OCI-LY1 (cell line): ENCODE data around the gene IZUMO4.

Source experiments
- H2AFZ ChIP-seq: fragments of 200-600 bp; sonication (generic), shearing (Covaris generic); 2 replicates; pipeline ENCODE4 v1.6.0; 2014; ENCODE audit warnings: antibody characterized with exemption, mild to moderate bottlenecking, low read length
- H3F3A ChIP-seq: fragments of 200-600 bp; sonication (generic), shearing (Covaris generic); 2 replicates; pipeline ENCODE4 v1.6.0; 2014; ENCODE audit warnings: mild to moderate bottlenecking, antibody characterized with exemption, low read length, moderate library complexity; ENCODE audit not compliant: insufficient read depth
- H3K27ac ChIP-seq: fragments of 200-600 bp; sonication (generic); 2 replicates; pipeline ENCODE4 v1.5.1; 2014; ENCODE audit warnings: low read length, mixed run types, mild to moderate bottlenecking, low read depth; ENCODE audit not compliant: poor library complexity, severe bottlenecking
- H3K27me3 ChIP-seq: fragments of 200-600 bp; sonication (generic); 2 replicates; pipeline ENCODE4 v1.6.0; 2014; ENCODE audit warnings: antibody characterized with exemption, mild to moderate bottlenecking, low read length, moderate library complexity; ENCODE audit not compliant: insufficient read depth
- H3K36me3 ChIP-seq: fragments of 200-600 bp; sonication (generic); 2 replicates; pipeline ENCODE4 v1.6.1; 2014; ENCODE audit warnings: mild to moderate bottlenecking, antibody characterized with exemption, low read length, moderate library complexity, mixed read lengths; ENCODE audit not compliant: insufficient read depth
- H3K4me1 ChIP-seq: fragments of 200-600 bp; sonication (generic); 2 replicates; pipeline ENCODE4 v1.5.1; 2014; ENCODE audit warnings: mild to moderate bottlenecking, low read length, moderate library complexity; ENCODE audit not compliant: insufficient read depth, severe bottlenecking
- H3K4me2 ChIP-seq: fragments of 200-600 bp; sonication (generic), shearing (Covaris generic); 2 replicates; pipeline ENCODE4 v1.6.1; 2014; ENCODE audit warnings: low read length
- H3K4me3 ChIP-seq: fragments of 200-600 bp; sonication (generic); 2 replicates; pipeline ENCODE4 v1.5.1; 2014; ENCODE audit warnings: low read length, low read depth, mild to moderate bottlenecking, mixed read lengths; ENCODE audit not compliant: poor library complexity, severe bottlenecking
- H3K79me2 ChIP-seq: fragments of 200-600 bp; shearing (Covaris generic); 2 replicates; pipeline ENCODE4 v1.6.1; 2016; ENCODE audit warnings: mixed run types, low read length, mixed read lengths; ENCODE audit not compliant: insufficient read depth
- H3K9ac ChIP-seq: fragments of 200-600 bp; sonication (generic), shearing (Covaris generic); 2 replicates; pipeline ENCODE4 v1.6.1; 2014; ENCODE audit warnings: mild to moderate bottlenecking, low read length, mixed read lengths
- H3K9me2 ChIP-seq: fragments of 200-600 bp; sonication (generic), shearing (Covaris generic); 2 replicates; pipeline ENCODE4 v1.6.1; 2014; ENCODE audit warnings: low read depth, mild to moderate bottlenecking, low read length, mixed read lengths
- H3K9me3 ChIP-seq: fragments of 200-600 bp; shearing (Covaris generic); 2 replicates; pipeline ENCODE4 v1.6.1; 2014; ENCODE audit warnings: low read length, mixed read lengths
- H4K20me1 ChIP-seq: fragments of 200-600 bp; sonication (generic), shearing (Covaris generic); 2 replicates; pipeline ENCODE4 v1.6.0; 2016; ENCODE audit warnings: mild to moderate bottlenecking, low read length; ENCODE audit not compliant: insufficient read depth
- CTCF ChIP-seq: fragments of 200-600 bp; sonication (generic), shearing (Covaris generic); IDR thresholded peaks from 2 replicates; pipeline ENCODE4 v1.5.1; 2017; ENCODE audit warnings: mild to moderate bottlenecking, antibody characterized with exemption, low read length, moderate library complexity, mixed read lengths
- EZH2 ChIP-seq: fragments of 200-600 bp; sonication (generic), shearing (Covaris generic); IDR thresholded peaks from 2 replicates; pipeline ENCODE4 v1.8.0; 2017; ENCODE audit warnings: borderline replicate concordance, mixed run types, mild to moderate bottlenecking, antibody characterized with exemption, low read length, moderate library complexity, mixed read lengths

Gene IZUMO4

GRCh38 chr19:2145831-2146241 is 49.1 kb downstream of the IZUMO4 start:
- no peak overlapping the region; the same call in 1 of the 2 replicates for H3K4me2 ChIP-seq
- H3K27ac ChIP-seq: no peak overlapping the region
- no peak overlapping the region for H2AFZ ChIP-seq
- no peak overlapping the region for H3K4me3 ChIP-seq
- H3K9me3 ChIP-seq: no peaks in the 10 kb centered on the region
- TF ChIP-seq CTCF: no peak
- no peak for TF ChIP-seq EZH2
- 0 out of 2 replicates have a peak, but pooled peaks cover 3% of the 10 kb centered on the region for H3K36me3 ChIP-seq
- no peak overlapping the region for H3K9ac ChIP-seq
- H3K9me2 ChIP-seq: no peaks in the 10 kb centered on the region
- H3K27me3 ChIP-seq: no peaks in the 10 kb centered on the region
- H3K4me1 ChIP-seq: peaks cover 35% of the 10 kb centered on the region
- H3F3A ChIP-seq: no peaks in the 10 kb centered on the region
- peaks cover 49% of the 10 kb centered on the region for H3K79me2 ChIP-seq
- H4K20me1 ChIP-seq: no peaks in the 10 kb centered on the region

DNA sequence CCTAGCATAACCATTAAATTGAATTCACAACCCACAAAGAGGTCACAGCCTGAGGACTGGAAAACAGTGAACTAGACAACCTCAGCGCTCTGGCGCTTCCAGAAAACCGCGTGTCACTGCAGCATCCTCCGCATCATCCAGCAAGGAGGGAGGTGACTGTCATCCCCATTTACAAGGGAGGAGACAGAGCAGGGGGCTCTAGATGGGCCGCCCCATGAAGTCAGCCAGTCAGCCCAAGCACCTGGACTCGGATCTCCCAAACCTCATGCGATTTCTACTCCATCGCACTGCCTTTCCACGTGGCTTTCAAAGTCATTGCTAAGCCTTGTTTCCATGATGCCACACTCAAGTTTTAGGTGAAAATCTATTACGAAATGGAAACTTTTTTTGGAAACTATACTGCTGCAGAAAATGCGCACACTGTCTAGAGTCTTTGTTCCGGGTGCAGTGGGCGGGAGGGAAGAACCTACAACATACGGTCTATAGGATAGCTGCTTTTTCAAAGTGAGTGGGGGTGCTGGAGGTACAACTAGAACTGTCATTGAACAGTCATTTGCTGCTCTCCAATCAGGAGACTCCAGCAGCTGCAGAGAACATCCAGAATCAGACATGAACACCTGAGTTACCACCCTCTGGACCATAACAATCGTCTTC is 51.9 kb downstream of the IZUMO4 start:
- no peaks in the 10 kb centered on the region for H3K9me3 ChIP-seq
- 0 out of 2 replicates have a peak, but pooled peaks cover 3% of the 10 kb centered on the region for H3K36me3 ChIP-seq
- no peak overlapping the region for H3K27ac ChIP-seq
- no peaks in the 10 kb centered on the region for H4K20me1 ChIP-seq
- H3K4me1 ChIP-seq: peaks cover 39% of the 10 kb centered on the region
- H3F3A ChIP-seq: no peaks in the 10 kb centered on the region
- peak overlapping the region; percentile 16; the same call in 1 of the 2 replicates for H3K4me2 ChIP-seq
- H3K9ac ChIP-seq: no peak overlapping the region
- no peaks in the 10 kb centered on the region for H3K9me2 ChIP-seq
- peak overlapping the region; percentile 10 for H3K4me3 ChIP-seq
- H3K79me2 ChIP-seq: peaks cover 52% of the 10 kb centered on the region
- TF ChIP-seq CTCF (no peak), EZH2 (no peak)
- no peaks in the 10 kb centered on the region for H3K27me3 ChIP-seq
- H2AFZ ChIP-seq: no peak overlapping the region
